Measurements from ENCODE around the gene ZNF540.
"Not testable (repeated sequence)": the region's sequence is repeated elsewhere in the genome, so short reads cannot be mapped to it uniquely, and the experiment has no call there.

The ZNF540 gene

DNA sequence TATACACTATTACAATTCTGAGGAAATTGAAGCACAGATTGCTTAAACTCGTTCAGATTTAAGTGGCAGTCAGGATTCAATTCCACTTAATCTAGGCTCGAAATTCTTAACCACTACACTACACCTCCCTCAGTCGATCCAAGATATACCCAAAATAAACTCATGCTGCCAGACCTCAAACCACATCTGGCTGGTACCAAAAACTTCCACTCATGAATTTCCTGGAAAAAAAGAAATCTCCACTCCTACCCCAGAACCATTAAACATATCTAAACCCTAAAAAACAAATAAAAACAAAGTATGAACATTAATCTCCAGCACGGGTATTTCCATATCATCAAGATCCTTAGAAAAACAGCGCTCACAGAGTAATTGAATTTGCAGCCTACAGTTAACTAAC lies 59.4 kb downstream of the ZNF540 start:
- Histone ChIP-seq H3K9me3 (ENCODE audit: insufficient read depth, low read depth, low read length) (no peaks in the 10 kb centered on the region), H3K9ac (ENCODE audit: low read depth, low read length) (peak overlapping the region; percentile 82), H3K27ac (ENCODE audit: low read depth, low read length) (no peak overlapping the region)

GRCh38 chr19:37654629-37655300 lies 60.1 kb downstream of the ZNF540 start:
- Histone ChIP-seq H3K9ac (ENCODE audit: low read depth, low read length) (peak overlapping the region; percentile 82), H3K9me3 (ENCODE audit: insufficient read depth, low read depth, low read length) (no peaks in the 10 kb centered on the region), H3K27ac (ENCODE audit: low read depth, low read length) (peak overlapping the region; percentile 48), H3K4me3 (ENCODE audit: low read length) (peak overlapping the region; percentile 90), H3K4me1 (ENCODE audit: insufficient read depth, low read length) (peaks cover 9% of the 10 kb centered on the region; the same call in 1 of the 2 replicates), H3K36me3 (ENCODE audit: insufficient read depth, low read length) (no peaks in the 10 kb centered on the region), H3K27me3 (ENCODE audit: insufficient read depth, low read length) (peaks cover 21% of the 10 kb centered on the region)
- under 1% methylated on average over 40 of the region's 40 CpGs for WGBS

More for the DNA sequence above, 59.4 kb downstream of the ZNF540 start:
- peaks cover 9% of the 10 kb centered on the region; the same call in 1 of the 2 replicates for H3K4me1 ChIP-seq (ENCODE audit: insufficient read depth, low read length)
- WGBS = 58% methylated on average over 5 of the region's 5 CpGs
- H3K27me3 ChIP-seq (ENCODE audit: insufficient read depth, low read length) = peaks cover 21% of the 10 kb centered on the region
- H3K4me3 ChIP-seq (ENCODE audit: low read length) = peak overlapping the region; percentile 90
- H3K36me3 ChIP-seq (ENCODE audit: insufficient read depth, low read length) = no peaks in the 10 kb centered on the region

GRCh38 chr19:37655301-37655688 lies 60.6 kb downstream of the ZNF540 start, which contains the start of gene ZFP30:
TSS of gene ZFP30 (minus strand) at chr19:37655465. CDS start at chr19:37647822, 7,643 bp downstream.
- H3K36me3 ChIP-seq (ENCODE audit: insufficient read depth, low read length) = no peaks in the 10 kb centered on the region
- under 1% methylated on average over 34 of the region's 34 CpGs for WGBS
- H3K4me1 ChIP-seq (ENCODE audit: insufficient read depth, low read length) = peaks cover 9% of the 10 kb centered on the region; the same call in 1 of the 2 replicates
- no peaks in the 10 kb centered on the region for H3K9me3 ChIP-seq (ENCODE audit: insufficient read depth, low read depth, low read length)
- peak within 1 kb of the TSS; percentile 90 for H3K4me3 ChIP-seq (ENCODE audit: low read length)
- H3K27ac ChIP-seq (ENCODE audit: low read depth, low read length) = peak within 1 kb of the TSS; percentile 48
- H3K9ac ChIP-seq (ENCODE audit: low read depth, low read length) = peak within 1 kb of the TSS; percentile 82
- peaks cover 21% of the 10 kb centered on the region for H3K27me3 ChIP-seq (ENCODE audit: insufficient read depth, low read length)

- Histone ChIP-seq H3K4me1 (ENCODE audit: insufficient read depth, low read length) (peaks cover 9% of the 10 kb centered on the region; the same call in 1 of the 2 replicates), H3K9me3 (ENCODE audit: insufficient read depth, low read depth, low read length) (no peaks in the 10 kb centered on the region), H3K27me3 (ENCODE audit: insufficient read depth, low read length) (peaks cover 21% of the 10 kb centered on the region), H3K36me3 (ENCODE audit: insufficient read depth, low read length) (no peaks in the 10 kb centered on the region), H3K4me3 (ENCODE audit: low read length) (peak overlapping the region; percentile 90), H3K27ac (ENCODE audit: low read depth, low read length) (peak overlapping the region; percentile 48), H3K9ac (ENCODE audit: low read depth, low read length) (peak overlapping the region; percentile 82)
- WGBS = under 1% methylated on average over 57 of the region's 57 CpGs
These were observed 61.2 kb downstream of the ZNF540 start for GRCh38 chr19:37655689-37656371.

GRCh38 chr19:37657157-37657556 lies 62.5 kb downstream of the ZNF540 start:
- H3K36me3 ChIP-seq (ENCODE audit: insufficient read depth, low read length); H3K9me3 ChIP-seq (ENCODE audit: insufficient read depth, low read depth, low read length); H3K4me3 ChIP-seq (ENCODE audit: low read length); H3K27ac ChIP-seq (ENCODE audit: low read depth, low read length); H3K9ac ChIP-seq (ENCODE audit: low read depth, low read length); H3K4me1 ChIP-seq (ENCODE audit: insufficient read depth, low read length): not testable (repeated sequence)
- H3K27me3 ChIP-seq (ENCODE audit: insufficient read depth, low read length) = peaks cover 21% of the 10 kb centered on the region
- 94% methylated on average over 8 of the region's 8 CpGs for WGBS

Measured in HUES64 (cell line).